ENCODE measurements around the gene CUTA. TPM values are rescaled to one million over a fixed set of nuclear protein-coding genes. Genes with fewer than 3 reads are reported as not detected.

CUTA gene
- total RNA-seq, 2 donors from 2014 or later = 212 to 222 TPM

DNA sequence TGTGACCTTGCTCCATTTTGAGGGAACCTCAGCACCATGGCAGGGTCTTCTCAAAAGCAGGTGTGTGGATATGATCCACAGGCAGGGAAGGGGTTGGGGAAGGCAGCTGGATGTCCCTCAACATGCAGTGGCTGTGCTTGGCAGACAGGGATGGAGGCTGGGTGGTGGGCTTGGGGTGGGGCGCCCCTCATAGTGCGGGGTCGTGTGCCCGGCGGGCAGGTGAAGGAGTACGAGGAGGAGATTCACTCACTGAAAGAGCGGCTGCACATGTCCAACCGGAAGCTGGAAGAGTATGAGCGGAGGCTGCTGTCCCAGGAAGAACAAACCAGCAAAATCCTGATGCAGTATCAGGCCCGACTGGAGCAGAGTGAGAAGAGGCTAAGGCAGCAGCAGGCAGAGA, 28.4 kb upstream of the CUTA start:
- no peaks in the 10 kb centered on the region for H3K27me3 Mint-ChIP-seq (ENCODE audit: low read depth)
- H3K9me3 Mint-ChIP-seq = no peaks in the 10 kb centered on the region
- peaks cover 7% of the 10 kb centered on the region for H3K4me1 Mint-ChIP-seq (ENCODE audit: low read depth)
- H3K36me3 Mint-ChIP-seq (ENCODE audit: insufficient read depth in 2 of 2) = peaks cover 0 to 5% of the 10 kb centered on the region in 2 donors
- no peak overlapping the region for H3K4me3 Mint-ChIP-seq
- ATAC-seq (replicated peaks in 1 of 2) (no peak), DNase-seq (no peak)
- H3K27ac Mint-ChIP-seq = no peak overlapping the region

DNA sequence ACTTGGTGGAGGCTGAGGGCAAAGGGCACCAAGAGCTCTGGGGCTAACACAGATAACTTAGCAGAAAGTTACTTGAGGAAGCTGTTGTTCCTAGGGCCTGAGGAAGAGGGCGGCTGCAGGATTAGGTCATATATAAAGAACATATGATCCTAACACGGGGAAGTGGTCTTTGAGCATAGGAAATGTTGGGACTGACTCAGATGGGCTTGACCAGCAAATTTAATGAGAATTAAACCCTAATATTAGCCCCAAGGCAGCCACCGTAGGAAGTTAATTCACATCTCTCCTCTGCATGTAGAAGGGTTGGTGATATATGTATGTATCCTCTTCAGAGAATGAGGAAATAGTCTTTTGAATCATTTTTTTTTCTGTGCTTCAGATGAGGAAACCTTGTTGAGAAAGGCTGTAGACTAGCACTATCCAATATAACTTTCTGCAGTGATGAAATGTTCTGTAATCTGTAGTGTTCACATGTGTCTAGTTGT, 27.3 kb upstream of the CUTA start:
- Mint-ChIP-seq H3K27ac (no peak overlapping the region), H3K9me3 (no peaks in the 10 kb centered on the region), H3K36me3 (ENCODE audit: insufficient read depth in 2 of 2) (peaks cover 5 to 7% of the 10 kb centered on the region in 2 donors), H3K4me3 (no peak overlapping the region), H3K4me1 (ENCODE audit: low read depth) (peaks cover 7% of the 10 kb centered on the region), H3K27me3 (ENCODE audit: low read depth) (no peaks in the 10 kb centered on the region)
- no peak for ATAC-seq (replicated peaks in 1 of 2)
- no peak for DNase-seq

DNA sequence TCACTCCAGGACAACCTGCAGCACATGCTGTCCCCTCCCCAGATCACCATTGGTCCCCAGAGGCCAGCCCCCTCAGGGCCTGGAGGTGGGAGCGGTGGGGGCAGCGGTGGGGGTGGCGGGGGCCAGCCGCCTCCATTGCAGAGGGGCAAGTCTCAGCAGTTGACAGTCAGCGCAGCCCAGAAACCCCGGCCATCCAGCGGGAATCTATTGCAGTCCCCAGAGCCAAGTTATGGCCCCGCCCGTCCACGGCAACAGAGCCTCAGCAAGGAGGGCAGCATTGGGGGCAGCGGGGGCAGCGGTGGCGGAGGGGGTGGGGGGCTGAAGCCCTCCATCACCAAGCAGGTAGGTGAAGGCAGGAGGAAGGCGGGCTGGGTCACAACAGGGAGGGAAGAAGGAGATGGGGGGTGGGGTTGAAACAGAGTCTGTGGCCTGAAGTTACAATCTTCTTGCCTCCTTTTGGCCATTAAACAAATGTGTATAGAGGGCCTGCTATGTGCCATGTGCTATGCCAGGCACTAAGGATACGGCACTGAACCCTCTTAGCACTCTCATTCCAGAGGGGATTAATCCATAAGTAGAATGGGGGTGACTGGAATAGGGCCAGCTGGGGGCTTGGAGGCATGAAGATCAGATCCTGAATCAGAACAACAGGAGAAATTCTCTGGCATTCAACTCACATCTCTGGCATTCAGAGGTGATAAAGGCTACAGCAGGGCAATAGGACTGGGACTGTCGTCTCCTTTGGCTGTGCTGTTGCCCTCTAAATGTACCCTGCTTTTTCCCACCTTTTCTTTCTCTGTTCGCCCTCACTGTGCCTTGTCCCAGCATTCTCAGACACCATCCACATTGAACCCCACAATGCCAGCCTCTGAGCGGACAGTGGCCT, 26.0 kb upstream of the CUTA start:
- Mint-ChIP-seq H3K4me1 (ENCODE audit: low read depth) (peaks cover 6% of the 10 kb centered on the region), H3K9me3 (no peaks in the 10 kb centered on the region), H3K27me3 (ENCODE audit: low read depth) (no peaks in the 10 kb centered on the region), H3K36me3 (ENCODE audit: insufficient read depth in 2 of 2) (peaks cover 7 to 11% of the 10 kb centered on the region in 2 donors), H3K4me3 (no peak overlapping the region), H3K27ac (no peak overlapping the region)
- DNase-seq = no peak
- ATAC-seq (replicated peaks in 1 of 2) = no peak

DNA sequence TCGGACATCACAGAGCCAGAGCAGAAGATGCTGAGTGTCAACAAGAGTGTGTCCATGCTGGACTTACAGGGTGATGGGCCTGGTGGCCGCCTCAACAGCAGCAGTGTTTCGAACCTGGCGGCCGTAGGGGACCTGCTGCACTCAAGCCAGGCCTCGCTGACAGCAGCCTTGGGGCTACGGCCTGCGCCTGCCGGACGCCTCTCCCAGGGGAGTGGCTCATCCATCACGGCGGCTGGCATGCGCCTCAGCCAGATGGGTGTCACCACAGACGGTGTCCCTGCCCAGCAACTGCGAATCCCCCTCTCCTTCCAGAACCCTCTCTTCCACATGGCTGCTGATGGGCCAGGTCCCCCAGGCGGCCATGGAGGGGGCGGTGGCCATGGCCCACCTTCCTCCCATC, 25.1 kb upstream of the CUTA start:
- H3K4me1 Mint-ChIP-seq (ENCODE audit: low read depth) = no peaks in the 10 kb centered on the region
- no peaks in the 10 kb centered on the region for H3K27me3 Mint-ChIP-seq (ENCODE audit: low read depth)
- ATAC-seq (replicated peaks in 1 of 2) = no peak
- H3K27ac Mint-ChIP-seq = peak overlapping the region; percentile 17
- H3K36me3 Mint-ChIP-seq (ENCODE audit: insufficient read depth in 2 of 2) = peaks cover 7 to 10% of the 10 kb centered on the region in 2 donors
- H3K4me3 Mint-ChIP-seq = no peak overlapping the region
- DNase-seq = no peak
- H3K9me3 Mint-ChIP-seq = no peaks in the 10 kb centered on the region

DNA sequence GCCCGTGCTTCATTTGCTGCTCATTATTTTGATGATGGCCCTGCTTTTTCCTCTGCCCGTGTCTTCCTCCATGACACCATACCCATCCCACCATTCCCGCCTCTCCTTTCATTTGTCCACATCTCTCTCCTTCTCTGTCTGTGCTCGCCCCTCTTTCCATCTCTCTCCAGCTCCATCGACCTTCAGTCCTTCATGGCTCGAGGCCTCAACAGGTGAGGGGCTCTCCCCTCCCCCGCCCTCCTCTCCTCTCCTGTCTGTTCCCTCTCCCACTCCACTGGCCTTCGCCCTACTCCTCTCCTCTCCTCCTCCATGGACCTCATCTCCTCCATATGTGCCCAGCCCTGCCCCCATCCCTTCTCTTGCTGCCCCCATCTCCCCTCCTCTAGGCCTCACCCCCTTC, 24.4 kb upstream of the CUTA start:
- no peak overlapping the region for H3K27ac Mint-ChIP-seq

DNA sequence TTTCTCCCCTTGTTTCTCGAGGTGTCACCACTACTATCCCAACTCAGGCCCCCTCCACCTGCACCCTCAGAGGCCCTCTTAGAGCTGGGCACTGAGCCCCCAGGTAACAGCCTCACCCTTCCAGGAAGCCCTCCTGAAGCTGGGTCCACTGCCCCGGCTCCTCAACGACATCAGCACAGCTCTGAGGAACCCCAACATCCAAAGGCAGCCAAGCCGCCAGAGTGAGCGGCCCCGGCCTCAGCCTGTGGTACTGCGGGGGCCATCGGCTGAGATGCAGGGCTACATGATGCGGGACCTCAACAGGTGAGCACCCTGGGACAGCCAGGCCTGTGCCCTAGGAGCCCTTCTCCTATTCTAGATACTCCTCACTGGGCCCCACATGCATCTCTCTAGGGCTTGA, 23.6 kb upstream of the CUTA start:
- no peak for ATAC-seq (replicated peaks in 1 of 2)
- Mint-ChIP-seq H3K4me1 (ENCODE audit: low read depth) (no peaks in the 10 kb centered on the region), H3K36me3 (ENCODE audit: insufficient read depth in 2 of 2) (peaks cover 10 to 11% of the 10 kb centered on the region in 2 donors), H3K9me3 (no peaks in the 10 kb centered on the region), H3K27me3 (ENCODE audit: low read depth) (no peaks in the 10 kb centered on the region), H3K27ac (no peak overlapping the region), H3K4me3 (no peak overlapping the region)
- no peak for DNase-seq

More for the DNA sequence above, 24.4 kb upstream of the CUTA start:
- Mint-ChIP-seq H3K9me3 (no peaks in the 10 kb centered on the region), H3K36me3 (ENCODE audit: insufficient read depth in 2 of 2) (peaks cover 9 to 10% of the 10 kb centered on the region in 2 donors), H3K4me3 (no peak overlapping the region), H3K4me1 (ENCODE audit: low read depth) (no peaks in the 10 kb centered on the region), H3K27me3 (ENCODE audit: low read depth) (no peaks in the 10 kb centered on the region)
- no peak for DNase-seq
- ATAC-seq (replicated peaks in 1 of 2) = no peak

DNA sequence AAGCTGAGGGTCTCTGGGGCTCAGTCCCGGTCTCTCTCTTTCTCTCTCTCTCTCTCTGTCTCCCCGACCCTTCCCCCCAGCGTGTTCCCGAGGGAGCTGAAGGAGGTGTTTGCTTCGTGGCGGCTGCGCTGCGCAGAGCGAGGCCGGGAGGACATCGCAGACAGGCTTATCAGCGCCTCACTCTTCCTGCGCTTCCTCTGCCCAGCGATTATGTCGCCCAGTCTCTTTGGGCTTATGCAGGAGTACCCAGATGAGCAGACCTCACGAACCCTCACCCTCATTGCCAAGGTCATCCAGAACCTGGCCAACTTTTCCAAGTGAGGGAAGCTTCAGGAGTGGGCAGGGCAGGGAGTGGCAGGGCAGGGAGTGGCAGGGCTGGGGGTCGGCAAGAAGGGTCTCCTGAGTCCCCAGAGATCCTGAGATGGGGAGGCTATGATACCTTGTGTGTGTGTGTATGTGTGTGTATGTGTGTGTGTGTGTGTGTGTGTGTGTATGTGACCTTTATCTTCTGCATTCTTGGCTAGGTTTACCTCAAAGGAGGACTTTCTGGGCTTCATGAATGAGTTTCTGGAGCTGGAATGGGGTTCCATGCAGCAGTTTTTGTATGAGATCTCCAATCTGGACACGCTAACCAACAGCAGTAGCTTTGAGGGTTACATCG, 22.9 kb upstream of the CUTA start:
- Mint-ChIP-seq H3K27ac (no peak overlapping the region), H3K4me3 (no peak overlapping the region), H3K36me3 (ENCODE audit: insufficient read depth in 2 of 2) (peaks cover 10 to 11% of the 10 kb centered on the region in 2 donors), H3K4me1 (ENCODE audit: low read depth) (no peaks in the 10 kb centered on the region), H3K9me3 (no peaks in the 10 kb centered on the region), H3K27me3 (ENCODE audit: low read depth) (no peaks in the 10 kb centered on the region)
- DNase-seq (no peak), ATAC-seq (replicated peaks in 1 of 2) (no peak)

DNA sequence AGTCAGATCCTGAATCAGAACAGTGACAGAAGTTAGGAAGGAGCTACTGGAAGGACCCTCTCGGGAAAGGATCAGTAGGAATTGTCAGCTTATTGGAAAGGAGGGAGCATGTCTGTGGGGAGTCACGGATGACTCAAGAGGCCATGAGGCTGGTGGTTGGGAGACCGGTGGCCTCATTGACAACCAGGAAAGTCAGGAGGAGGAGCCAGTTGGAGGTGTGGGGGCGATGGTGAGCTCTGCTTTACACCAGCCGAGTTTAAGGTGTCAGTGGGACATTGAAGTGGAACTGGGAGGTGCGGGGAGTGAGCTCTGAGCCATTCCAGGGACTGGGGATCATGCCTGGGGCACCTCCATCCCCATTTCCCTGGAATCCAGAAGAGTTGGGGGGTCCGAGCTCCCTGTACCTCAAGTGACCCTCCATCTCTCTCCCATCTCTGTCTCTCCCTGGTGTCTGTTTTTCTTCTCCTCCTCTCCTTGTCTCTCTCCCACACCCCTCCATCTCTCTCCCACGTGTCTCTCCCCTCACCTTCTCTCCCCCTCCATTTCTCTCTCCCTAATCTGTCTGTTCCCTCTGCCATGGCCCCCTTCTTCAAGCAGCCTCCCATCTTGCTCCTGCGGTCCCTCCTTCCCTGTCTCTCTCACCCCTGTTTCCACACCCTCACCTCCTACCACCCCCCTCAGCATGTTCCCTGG, 22.2 kb upstream of the CUTA start:
- Mint-ChIP-seq H3K36me3 (ENCODE audit: insufficient read depth in 2 of 2) (peaks cover 11 to 13% of the 10 kb centered on the region in 2 donors), H3K9me3 (no peaks in the 10 kb centered on the region), H3K27me3 (ENCODE audit: low read depth) (no peaks in the 10 kb centered on the region), H3K4me1 (ENCODE audit: low read depth) (no peaks in the 10 kb centered on the region), H3K27ac (peak overlapping the region; percentile 59), H3K4me3 (no peak overlapping the region)
- DNase-seq (no peak), ATAC-seq (replicated peaks in 1 of 2) (no peak)

DNA sequence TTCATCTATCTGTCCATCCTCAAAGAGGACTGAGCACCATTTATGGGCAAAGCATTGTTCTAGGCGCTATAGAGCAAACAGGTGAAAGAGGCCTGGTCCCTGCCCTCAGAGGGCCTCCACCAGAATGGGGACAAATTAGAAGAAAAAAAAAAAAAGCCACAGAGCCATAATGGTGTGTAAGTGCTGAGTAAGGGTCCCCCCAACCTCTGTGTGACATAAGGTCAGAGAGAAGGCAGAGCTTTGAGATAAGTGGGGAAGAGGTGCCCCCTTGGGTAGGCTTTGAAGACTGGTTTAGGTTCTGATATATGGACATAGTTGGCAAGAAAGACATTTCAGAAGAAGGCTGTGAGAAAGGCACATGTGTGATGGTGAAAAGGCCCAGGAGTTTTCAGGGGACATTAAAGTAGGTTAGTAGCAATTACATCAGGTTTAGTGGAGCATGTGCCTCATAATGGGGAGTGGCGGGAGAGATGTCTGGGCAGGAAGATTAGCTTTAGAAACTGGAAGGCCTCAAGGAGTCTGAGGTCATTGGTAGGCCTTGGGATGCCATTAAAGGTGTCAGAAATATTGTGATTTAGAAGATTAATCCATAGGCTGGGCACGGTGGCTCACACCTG, 21.2 kb upstream of the CUTA start:
- Mint-ChIP-seq H3K27me3 (ENCODE audit: low read depth) (no peaks in the 10 kb centered on the region), H3K4me3 (no peak overlapping the region), H3K4me1 (ENCODE audit: low read depth) (peaks cover 2% of the 10 kb centered on the region), H3K36me3 (ENCODE audit: insufficient read depth in 2 of 2) (peaks cover 11 to 13% of the 10 kb centered on the region in 2 donors), H3K9me3 (no peaks in the 10 kb centered on the region), H3K27ac (peak overlapping the region; percentile 69)
- ATAC-seq (replicated peaks in 1 of 2) (no peak), DNase-seq (no peak)

DNA sequence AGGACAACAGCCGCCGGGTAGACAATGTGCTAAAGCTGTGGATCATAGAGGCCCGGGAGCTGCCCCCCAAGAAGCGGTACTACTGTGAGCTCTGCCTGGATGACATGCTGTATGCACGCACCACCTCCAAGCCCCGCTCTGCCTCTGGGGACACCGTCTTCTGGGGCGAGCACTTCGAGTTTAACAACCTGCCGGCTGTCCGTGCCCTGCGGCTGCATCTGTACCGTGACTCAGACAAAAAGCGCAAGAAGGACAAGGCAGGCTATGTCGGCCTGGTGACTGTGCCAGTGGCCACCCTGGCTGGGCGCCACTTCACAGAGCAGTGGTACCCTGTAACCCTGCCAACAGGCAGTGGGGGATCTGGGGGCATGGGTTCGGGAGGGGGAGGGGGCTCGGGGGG, 19.8 kb upstream of the CUTA start:
- peaks cover 12 to 16% of the 10 kb centered on the region in 2 donors for H3K36me3 Mint-ChIP-seq (ENCODE audit: insufficient read depth in 2 of 2)
- no peak overlapping the region for H3K27ac Mint-ChIP-seq
- peaks cover 12% of the 10 kb centered on the region for H3K4me1 Mint-ChIP-seq (ENCODE audit: low read depth)
- H3K9me3 Mint-ChIP-seq = no peaks in the 10 kb centered on the region
- H3K4me3 Mint-ChIP-seq = no peak overlapping the region
- H3K27me3 Mint-ChIP-seq (ENCODE audit: low read depth) = no peaks in the 10 kb centered on the region
- DNase-seq (no peak), ATAC-seq (replicated peaks in 1 of 2) (no peak)

DNA sequence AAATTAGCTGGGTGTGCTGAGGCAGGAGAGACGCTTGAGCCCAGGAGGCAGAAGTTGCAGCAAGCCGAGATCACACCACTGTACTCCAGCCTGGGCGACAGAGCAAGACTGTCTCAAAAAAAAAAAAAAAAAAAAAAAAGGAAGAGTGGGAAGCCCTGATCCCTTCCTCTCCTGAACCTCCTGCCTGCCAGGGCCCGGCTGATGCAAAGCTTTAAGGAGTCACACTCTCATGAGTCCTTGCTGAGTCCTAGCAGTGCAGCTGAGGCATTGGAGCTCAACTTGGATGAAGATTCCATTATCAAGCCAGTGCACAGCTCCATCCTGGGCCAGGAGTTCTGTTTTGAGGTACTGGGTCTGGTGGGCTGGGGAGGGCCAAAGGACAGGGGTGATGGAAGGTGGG, 17.1 kb upstream of the CUTA start:
- peaks cover 8 to 11% of the 10 kb centered on the region in 2 donors for H3K36me3 Mint-ChIP-seq (ENCODE audit: insufficient read depth in 2 of 2)
- no peaks in the 10 kb centered on the region for H3K27me3 Mint-ChIP-seq (ENCODE audit: low read depth)
- ATAC-seq (replicated peaks in 1 of 2) = no peak
- H3K4me1 Mint-ChIP-seq (ENCODE audit: low read depth) = peaks cover 39% of the 10 kb centered on the region
- no peaks in the 10 kb centered on the region for H3K9me3 Mint-ChIP-seq
- no peak overlapping the region for H3K27ac Mint-ChIP-seq
- no peak for DNase-seq
- H3K4me3 Mint-ChIP-seq = no peak overlapping the region

DNA sequence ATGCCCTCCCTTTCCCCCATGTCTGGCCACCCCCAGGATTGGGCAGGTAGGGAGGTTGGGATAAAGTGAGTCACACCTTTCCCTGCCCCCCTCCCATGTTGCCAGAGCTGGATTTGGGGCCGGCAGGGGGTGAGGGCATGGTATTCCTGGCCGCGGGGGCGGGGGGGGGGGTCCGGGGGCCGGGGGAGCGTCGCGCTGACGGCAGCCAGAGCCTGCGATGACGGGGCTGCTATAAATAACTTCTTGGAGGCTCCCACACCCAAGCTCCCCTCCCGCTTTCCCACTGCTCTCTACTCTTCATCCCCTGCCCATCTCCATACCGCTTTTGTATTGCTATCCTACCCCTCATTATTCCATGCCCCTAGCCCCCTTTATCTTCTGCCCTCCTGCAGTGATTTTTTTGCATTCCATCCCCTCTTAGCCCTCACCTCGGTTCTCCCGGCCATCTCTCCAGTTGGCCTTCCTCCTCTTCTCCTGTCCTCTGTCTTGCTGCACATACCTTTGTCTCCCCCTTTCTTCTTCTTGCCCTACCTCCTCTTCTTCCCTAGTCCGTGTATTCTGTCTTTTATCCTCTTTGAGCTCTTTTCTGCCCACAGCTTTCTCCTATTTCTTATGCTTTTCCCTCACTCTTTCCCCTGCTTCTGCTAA, 15.8 kb upstream of the CUTA start:
- peaks cover 52% of the 10 kb centered on the region for H3K4me1 Mint-ChIP-seq (ENCODE audit: low read depth)

More for the DNA sequence above, 15.8 kb upstream of the CUTA start:
- Mint-ChIP-seq H3K27me3 (ENCODE audit: low read depth) (no peaks in the 10 kb centered on the region), H3K9me3 (no peaks in the 10 kb centered on the region), H3K36me3 (ENCODE audit: insufficient read depth in 2 of 2) (peaks cover 6% of the 10 kb centered on the region in 2 donors), H3K27ac (no peak overlapping the region), H3K4me3 (no peak overlapping the region)
- ATAC-seq (replicated peaks in 1 of 2) (no peak), DNase-seq (no peak)
